HG02798 (cell line): ENCODE results near the gene MEGF6.

Experiments
- ATAC-seq: cut with Tn5 transposase; IDR thresholded peaks from one replicate; pipeline ENCODE4 v1.9.1; 2021; ENCODE audit warnings: mild to moderate bottlenecking; ENCODE audit not compliant: unreplicated experiment, poor library complexity

The MEGF6 gene

GRCh38 chr1:3454811-3455618 is 156.3 kb downstream of the MEGF6 start:
- ATAC-seq = no peak

- ATAC-seq = no peak
These were observed 157.2 kb downstream of the MEGF6 start, which contains the start of gene ARHGEF16 for GRCh38 chr1:3453891-3454810. Gene ARHGEF16, plus strand, starts transcription at chr1:3454665. Its CDS starts 8,420 bp downstream, at chr1:3463085.

- ATAC-seq = no peak
These were observed 158.0 kb downstream of the MEGF6 start for GRCh38 chr1:3453203-3453761.

- no peak for ATAC-seq
These were observed 158.5 kb downstream of the MEGF6 start for GRCh38 chr1:3452866-3453175.

GRCh38 chr1:3451994-3452865 is 159.1 kb downstream of the MEGF6 start:
- no peak for ATAC-seq

- no peak for ATAC-seq
These were observed 160.3 kb downstream of the MEGF6 start for GRCh38 chr1:3450983-3451382.

- no peak for ATAC-seq
These were observed 161.0 kb downstream of the MEGF6 start for GRCh38 chr1:3450202-3450863.

- ATAC-seq = no peak
These were observed 166.6 kb downstream of the MEGF6 start for GRCh38 chr1:3444736-3445135.

- no peak for ATAC-seq
These were observed 167.0 kb downstream of the MEGF6 start for GRCh38 chr1:3444298-3444697.

GRCh38 chr1:3443807-3444206 is 167.5 kb downstream of the MEGF6 start:
- ATAC-seq = no peak

GRCh38 chr1:3442901-3443300 is 168.4 kb downstream of the MEGF6 start:
- ATAC-seq = no peak

GRCh38 chr1:3442331-3442730 is 169.0 kb downstream of the MEGF6 start:
- no peak for ATAC-seq

- ATAC-seq = no peak
These were observed 169.4 kb downstream of the MEGF6 start for GRCh38 chr1:3441880-3442279.

- ATAC-seq = no peak
These were observed 169.9 kb downstream of the MEGF6 start for GRCh38 chr1:3441410-3441847.

GRCh38 chr1:3440711-3441409 is 170.4 kb downstream of the MEGF6 start:
- ATAC-seq = no peak

GRCh38 chr1:3440300-3440681 is 171.0 kb downstream of the MEGF6 start:
- no peak for ATAC-seq
